Lung (tissue), 12 donors: ENCODE data around the gene PAXIP1. TPM values are rescaled to one million over a fixed set of nuclear protein-coding genes. Genes with fewer than 3 reads are reported as not detected.
A peak's percentile ranks its signal among the peaks of the same experiment; 100 is the strongest.

Experiments used
- ATAC-seq: fragments of 200-7000 bp; cut with Tn5 transposase; one replicate; pipeline ENCODE4 v1.9.1; 2020; ENCODE audit warnings: moderate number of reproducible peaks; ENCODE audit not compliant: insufficient read depth, low FRiP score
- DNase-seq, 3 donors: peaks; one replicate each; pipeline ENCODE4 v3.0.0-alpha.2; 2013 to 2017
- H3K27ac ChIP-seq, 2 donors: one replicate each; pipeline ENCODE4 v1.5.1; 2013; ENCODE audit warnings: mild to moderate bottlenecking in 2 of 2, moderate library complexity in 2 of 2, control low read depth in 1 of 2, inconsistent platforms in 1 of 2, low read depth in 1 of 2, low read length in 1 of 2
- H3K27me3 ChIP-seq, 3 donors: one replicate each; pipeline ENCODE4 v1.5.1; 2013; ENCODE audit warnings: low read length in 2 of 3; ENCODE audit not compliant: control insufficient read depth in 3 of 3, insufficient read depth in 3 of 3
- H3K36me3 ChIP-seq, 4 donors: one replicate each; pipeline ENCODE4 v1.5.1; 2013; ENCODE audit warnings: low read length in 4 of 4, mild to moderate bottlenecking in 1 of 4, moderate library complexity in 1 of 4; ENCODE audit not compliant: control insufficient read depth in 4 of 4, insufficient read depth in 4 of 4
- H3K4me1 ChIP-seq, 5 donors: one replicate each; pipeline ENCODE4 v1.5.1; 2013; ENCODE audit warnings: low read length in 5 of 5, mild to moderate bottlenecking in 2 of 5, moderate library complexity in 1 of 5; ENCODE audit not compliant: control insufficient read depth in 5 of 5, insufficient read depth in 5 of 5
- H3K4me3 ChIP-seq: one replicate; pipeline ENCODE4 v1.5.1; 2013; ENCODE audit warnings: mild to moderate bottlenecking, control low read depth, moderate library complexity
- H3K9ac ChIP-seq, 2 donors: one replicate each; pipeline ENCODE4 v1.5.1; 2013; ENCODE audit warnings: low read length in 2 of 2, control low read depth in 1 of 2; ENCODE audit not compliant: insufficient read depth in 1 of 2
- H3K9me3 ChIP-seq, 4 donors: one replicate each; pipeline ENCODE4 v1.5.1; 2013; ENCODE audit warnings: low read length in 3 of 4, mild to moderate bottlenecking in 1 of 4, moderate library complexity in 1 of 4; ENCODE audit not compliant: control insufficient read depth in 4 of 4, insufficient read depth in 3 of 4
- CTCF ChIP-seq: IDR thresholded peaks from 2 replicates; pipeline ENCODE4 v1.5.1; 2012; ENCODE audit warnings: mild to moderate bottlenecking; ENCODE audit errors: control extremely low read depth, extremely low read depth
- WGBS, 2 donors: extraction: QIAGEN DNeasy Blood & Tissue Kit; methylation state at CpG; one replicate each; pipeline ENCODE4 v1.1.7; 2013; 5-methylcytosine and 5-hydroxymethylcytosine counted together
- polyA plus RNA-seq, 2 donors: library from polyadenylated mRNA; stranded (reverse); fragments of 200-250 nt; gene quantifications; one replicate each; pipeline ENCODE4 v1.2.1, GENCODE V29; 2013
- total RNA-seq, 2 donors: library from RNA; depleted of rRNA in 1 of 2; stranded (reverse); fragments of >200 nt in 1 of 2; gene quantifications; one replicate each; pipeline ENCODE4 v1.2.1, GENCODE V29; 2014 to 2021
- donor health status: control.
- donor health status: control.
- donor health status: Bipolar disorder and iron deficiency.
- donor health status: healthy.
- donor health status: DM: yes; HTN: yes; CAD: no.

Gene PAXIP1
- total and polyA plus RNA-seq, 4 donors: 4.7 to 15.3 (median 7.5) TPM

DNA sequence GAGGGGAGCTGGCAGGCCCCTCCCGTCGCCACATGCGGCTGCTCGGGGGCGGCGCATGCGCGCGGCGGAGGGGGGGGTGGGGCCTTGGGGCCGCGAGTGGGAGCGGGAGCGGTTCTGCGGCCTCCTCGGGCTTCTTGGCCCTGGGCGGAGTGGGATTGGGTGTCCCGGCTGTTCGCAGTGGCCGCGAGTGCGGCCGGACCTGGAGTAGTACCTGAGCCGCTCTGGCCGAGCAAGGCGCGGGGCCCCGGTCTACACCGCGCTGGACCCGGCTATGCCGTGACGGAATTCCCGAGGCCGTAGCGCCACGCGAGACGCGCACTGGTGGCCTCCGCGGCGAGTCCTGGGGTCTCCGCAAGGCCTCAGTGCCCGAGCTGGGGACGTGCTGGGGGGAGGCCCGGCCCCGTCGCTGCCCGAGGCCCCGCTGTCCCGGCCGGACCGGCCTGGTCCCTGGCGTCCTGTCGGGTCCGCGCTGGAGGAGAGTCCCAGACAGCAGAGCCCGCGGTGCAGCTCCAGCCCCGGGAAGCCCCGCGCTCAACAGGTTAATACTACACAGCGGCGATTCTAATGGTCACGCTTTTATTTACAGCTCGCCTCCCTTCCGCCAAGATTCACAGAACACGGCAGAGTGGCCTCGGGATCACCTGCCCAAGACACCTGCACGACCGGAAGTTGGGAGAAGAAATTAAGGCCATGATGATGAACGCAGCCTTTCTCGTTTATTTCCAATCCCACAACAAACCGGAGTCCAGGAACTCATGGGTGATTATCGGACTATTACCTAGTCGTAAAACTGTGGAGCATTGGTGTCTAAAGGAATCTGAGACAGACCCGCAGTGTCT lies 671 bp upstream of the PAXIP1 start:
- Histone ChIP-seq H3K9ac (peak overlapping the region; percentile 66 to 81), H3K4me1 (peaks cover 0 to 20% (median 6%) of the 10 kb centered on the region in 5 donors), H3K4me3 (peak overlapping the region; percentile 96), H3K36me3 (no peaks in the 10 kb centered on the region), H3K9me3 (no peaks in the 10 kb centered on the region), H3K27ac (peak overlapping the region; percentile 96 to 100), H3K27me3 (no peaks in the 10 kb centered on the region)
- 0 to 1% methylated on average over 67 to 78 of the region's 78 CpGs for WGBS, 2 donors
- TF ChIP-seq CTCF: no peak
- DNase-seq (peak; percentile 82 to 92 (median 89)), ATAC-seq (peak; percentile 95)

GRCh38 chr7:155002411-155003091 lies 373 bp downstream of the PAXIP1 start:
- no peaks in the 10 kb centered on the region for H3K9me3 ChIP-seq
- ATAC-seq (no peak), DNase-seq (peak in 2 of 3 donors; percentile 61 to 69)
- no peaks in the 10 kb centered on the region for H3K27me3 ChIP-seq
- peak overlapping the region; percentile 72 for H3K4me3 ChIP-seq
- H3K9ac ChIP-seq: no peak overlapping the region
- peaks cover 0 to 6% (median 3%) of the 10 kb centered on the region in 4 donors for H3K36me3 ChIP-seq
- WGBS, 2 donors: 0 to 1% methylated on average over 44 to 104 of the region's 104 CpGs
- peak overlapping the region in 1 of 2 donors; percentile 100 for H3K27ac ChIP-seq
- peaks cover 0 to 20% (median 6%) of the 10 kb centered on the region in 5 donors for H3K4me1 ChIP-seq
- TF ChIP-seq CTCF: no peak

- TF ChIP-seq CTCF: no peak
- ATAC-seq (no peak), DNase-seq (peak in 2 of 3 donors; percentile 7 to 16)
- H3K4me1 ChIP-seq: peaks cover 0 to 20% (median 6%) of the 10 kb centered on the region in 5 donors
- no peak overlapping the region for H3K27ac ChIP-seq
- WGBS, 2 donors: 16 to 18% methylated on average over 24 of the region's 24 CpGs
- no peaks in the 10 kb centered on the region for H3K9me3 ChIP-seq
- H3K27me3 ChIP-seq: no peaks in the 10 kb centered on the region
- peak overlapping the region; percentile 72 for H3K4me3 ChIP-seq
- peak overlapping the region in 1 of 2 donors; percentile 44 for H3K9ac ChIP-seq
- peaks cover 0 to 12% (median 6%) of the 10 kb centered on the region in 4 donors for H3K36me3 ChIP-seq
These were observed 1.0 kb downstream of the PAXIP1 start for GRCh38 chr7:155001756-155002410.
